ENCODE measurements around the gene RPS21.
"Not testable (repeated sequence)": the region's sequence is repeated elsewhere in the genome, so short reads cannot be mapped to it uniquely, and the experiment has no call there.

RPS21 gene

GRCh38 chr20:62411479-62412193, 24.7 kb downstream of the RPS21 start:
- no peak for DNase-seq

GRCh38 chr20:62412194-62413024, 25.5 kb downstream of the RPS21 start:
- DNase-seq: no peak

GRCh38 chr20:62413025-62413570, 26.2 kb downstream of the RPS21 start:
- no peak for DNase-seq

GRCh38 chr20:62413896-62414481, 27.1 kb downstream of the RPS21 start:
- DNase-seq: no peak

- DNase-seq: no peak
Measured at GRCh38 chr20:62415354-62416111, 28.6 kb downstream of the RPS21 start.

- DNase-seq: no peak
Measured at GRCh38 chr20:62416651-62417637, 30.0 kb downstream of the RPS21 start.

- no peak for DNase-seq
Measured at GRCh38 chr20:62417981-62418708, 31.2 kb downstream of the RPS21 start.

GRCh38 chr20:62418709-62419487, 32.0 kb downstream of the RPS21 start:
- DNase-seq: no peak

- no peak for DNase-seq
Measured at GRCh38 chr20:62419759-62420158, 32.9 kb downstream of the RPS21 start.

- DNase-seq: no peak
Measured at GRCh38 chr20:62420846-62421715, 34.2 kb downstream of the RPS21 start.

GRCh38 chr20:62421716-62421990, 34.8 kb downstream of the RPS21 start:
- DNase-seq: no peak

GRCh38 chr20:62422636-62423325, 35.9 kb downstream of the RPS21 start:
- DNase-seq: no peak

- no peak for DNase-seq
Measured at GRCh38 chr20:62423326-62423706, 36.4 kb downstream of the RPS21 start.

- DNase-seq: no peak
Measured at GRCh38 chr20:62424249-62425107, 37.6 kb downstream of the RPS21 start.

GRCh38 chr20:62425281-62426058, 38.6 kb downstream of the RPS21 start:
- DNase-seq: no peak

- not testable (repeated sequence) for DNase-seq
Measured at GRCh38 chr20:62426059-62426348, 39.1 kb downstream of the RPS21 start.

GRCh38 chr20:62426699-62427131, 39.8 kb downstream of the RPS21 start:
- no peak for DNase-seq
